Left ventricle myocardium inferior (tissue), 1 donor: ENCODE measurements around the gene GCNA. TPM values are rescaled to one million over a fixed set of nuclear protein-coding genes. Genes with fewer than 3 reads are reported as not detected.

Experiments used
- DNase-seq: peaks from one replicate; pipeline ENCODE4 v3.0.0-alpha.2; 2020
- H3K27ac ChIP-seq: fragments of 200-600 bp; replicated peaks from 2 replicates; pipeline ENCODE4 v1.8.0; 2021
- H3K27me3 ChIP-seq: fragments of 200-600 bp; 2 replicates; pipeline ENCODE4 v1.8.0; 2021; ENCODE audit warnings: low read depth
- H3K36me3 ChIP-seq: fragments of 200-600 bp; 2 replicates; pipeline ENCODE4 v1.8.0; 2021
- H3K4me1 ChIP-seq: fragments of 200-600 bp; 2 replicates; pipeline ENCODE4 v1.8.0; 2021
- H3K4me3 ChIP-seq: fragments of 200-600 bp; 2 replicates; pipeline ENCODE4 v1.8.0; 2021; ENCODE audit warnings: mild to moderate bottlenecking, moderate library complexity
- H3K9me3 ChIP-seq: fragments of 200-600 bp; replicated peaks from 2 replicates; pipeline ENCODE4 v1.8.0; 2021
- CTCF ChIP-seq: fragments of 200-600 bp; IDR thresholded peaks from 2 replicates; pipeline ENCODE4 v1.8.0; 2021; ENCODE audit warnings: antibody characterized with exemption, mild to moderate bottlenecking, borderline replicate concordance
- intact Hi-C: fragments of 100-400 bp; cut with micrococcal nuclease; formaldehyde crosslinking; loops from one replicate; pipeline ENCODE4 v1.11.0; 2022
- total RNA-seq: library from RNA; stranded (reverse); fragmentation: NEBNext Ultra II Directional; extraction: Animal tissue kit (Norgen Biotek cat#: 25700); gene quantifications from one replicate; pipeline ENCODE4 v1.2.1, GENCODE V29; 2021
- donor health status: DM: no; HTN: yes; CAD: no; lungs with severe emphysema.

Gene GCNA
- total RNA-seq, 1 donor from 2014 or later: 1.4 TPM

DNA sequence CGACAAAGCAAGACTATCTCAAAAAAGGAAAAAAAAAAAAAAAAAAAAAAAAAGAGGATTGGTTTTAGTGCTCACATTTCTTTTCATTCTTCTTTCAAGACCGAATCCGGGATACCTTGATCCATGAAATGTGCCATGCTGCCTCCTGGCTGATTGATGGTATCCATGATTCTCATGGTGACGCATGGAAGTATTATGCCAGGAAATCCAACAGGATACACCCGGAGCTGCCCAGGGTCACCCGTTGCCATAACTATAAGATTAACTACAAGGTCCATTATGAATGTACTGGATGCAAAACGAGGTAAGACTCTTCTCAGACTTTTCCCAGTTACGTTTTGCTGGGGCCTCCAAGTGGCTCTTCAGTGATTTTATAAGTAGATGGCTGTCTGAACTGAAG lies 34.0 kb downstream of the GCNA start:
- no peaks in the 10 kb centered on the region for H3K9me3 ChIP-seq
- H3K4me1 ChIP-seq: peaks cover 6% of the 10 kb centered on the region
- TF ChIP-seq CTCF: no peak
- H3K36me3 ChIP-seq: peaks cover 38% of the 10 kb centered on the region
- no peaks in the 10 kb centered on the region for H3K27me3 ChIP-seq
- intact Hi-C loops: no loop called here
- H3K27ac ChIP-seq: no peak overlapping the region
- DNase-seq: no peak
- no peak overlapping the region for H3K4me3 ChIP-seq

- TF ChIP-seq CTCF: no peak
- intact Hi-C loops: no loop called here
- no peak for DNase-seq
- Histone ChIP-seq H3K27ac (no peak overlapping the region), H3K4me3 (no peak overlapping the region), H3K27me3 (no peaks in the 10 kb centered on the region), H3K9me3 (no peaks in the 10 kb centered on the region), H3K4me1 (no peaks in the 10 kb centered on the region), H3K36me3 (peaks cover 27% of the 10 kb centered on the region)
These were observed 36.8 kb downstream of the GCNA start for GRCh38 chrX:71615056-71615455.

- no peak overlapping the region for H3K27ac ChIP-seq
These were observed 37.7 kb downstream of the GCNA start for GRCh38 chrX:71615954-71616353.

DNA sequence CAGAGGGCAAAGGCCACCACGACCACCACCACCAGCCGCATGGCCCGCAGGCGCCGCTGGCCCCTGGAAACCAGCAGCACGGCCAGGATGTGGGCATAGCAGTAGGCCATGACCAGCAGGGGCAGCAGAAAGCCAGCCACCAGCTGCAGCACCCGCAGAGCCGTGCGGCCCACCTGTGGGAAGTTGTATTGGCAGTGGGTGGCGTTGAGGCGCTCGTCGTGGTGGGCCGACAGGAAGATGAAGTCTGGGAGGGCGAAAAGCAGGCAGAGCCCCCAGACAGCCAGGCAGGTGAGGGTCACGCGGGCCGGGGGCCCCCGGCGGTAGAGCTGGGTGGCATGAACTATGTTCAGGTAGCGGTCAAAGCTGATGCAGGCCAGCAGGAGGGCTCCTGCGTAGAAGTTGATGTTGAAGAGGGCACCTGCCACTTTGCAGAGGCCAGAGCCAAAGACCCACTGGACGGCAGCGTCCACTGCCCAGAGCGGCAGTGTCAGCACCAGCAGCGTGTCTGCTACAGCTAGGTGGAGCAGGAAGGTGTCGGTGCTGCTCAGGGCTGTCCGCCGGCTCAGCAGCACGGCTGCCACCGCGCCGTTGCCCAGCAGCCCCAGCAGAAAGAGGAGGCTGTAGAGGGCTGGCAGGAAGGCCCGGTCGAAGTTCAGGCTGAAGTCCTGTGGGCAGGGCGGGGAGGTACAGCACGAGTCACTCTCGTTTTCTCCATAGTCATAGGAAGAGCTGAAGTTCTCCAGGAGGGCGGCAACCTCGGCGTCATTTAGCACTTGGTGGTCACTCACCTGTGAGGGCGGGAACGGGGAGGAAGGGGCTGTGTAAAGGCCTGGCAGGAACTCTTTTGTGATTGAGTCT lies 38.7 kb downstream of the GCNA start:
- Histone ChIP-seq H3K9me3 (no peaks in the 10 kb centered on the region), H3K4me3 (no peak overlapping the region), H3K4me1 (peaks cover under 1% of the 10 kb centered on the region), H3K27me3 (no peaks in the 10 kb centered on the region), H3K27ac (no peak overlapping the region), H3K36me3 (peaks cover 15% of the 10 kb centered on the region)
- TF ChIP-seq CTCF: no peak
- intact Hi-C loops: no loop called here
- DNase-seq: no peak

More at GRCh38 chrX:71615954-71616353, 37.7 kb downstream of the GCNA start:
- no peak for TF ChIP-seq CTCF
- DNase-seq: no peak
- Histone ChIP-seq H3K4me3 (no peak overlapping the region), H3K4me1 (no peaks in the 10 kb centered on the region), H3K36me3 (peaks cover 18% of the 10 kb centered on the region), H3K27me3 (no peaks in the 10 kb centered on the region), H3K9me3 (no peaks in the 10 kb centered on the region)
- intact Hi-C loops: no loop called here

GRCh38 chrX:71617742-71618141 lies 39.5 kb downstream of the GCNA start:
- no peaks in the 10 kb centered on the region for H3K27me3 ChIP-seq
- H3K27ac ChIP-seq: no peak overlapping the region
- H3K4me1 ChIP-seq: peaks cover 9% of the 10 kb centered on the region
- DNase-seq: no peak
- intact Hi-C loops: no loop called here
- TF ChIP-seq CTCF: no peak
- H3K36me3 ChIP-seq: peaks cover 8% of the 10 kb centered on the region
- H3K4me3 ChIP-seq: no peak overlapping the region
- H3K9me3 ChIP-seq: no peaks in the 10 kb centered on the region
